IPS-20b (cell line): ENCODE results near the gene ETV1.

Experiments used
- H3K27ac ChIP-seq: one replicate; pipeline ENCODE4 v1.5.1; 2013; ENCODE audit warnings: low read length
- H3K27me3 ChIP-seq: 2 replicates; pipeline ENCODE4 v1.6.1; 2013; ENCODE audit warnings: mild to moderate bottlenecking, low read length, inconsistent platforms; ENCODE audit not compliant: insufficient read depth
- H3K36me3 ChIP-seq: 2 replicates; pipeline ENCODE4 v1.6.1; 2013; ENCODE audit warnings: low read depth, mild to moderate bottlenecking, inconsistent platforms, low read length, moderate library complexity; ENCODE audit not compliant: insufficient read depth
- H3K4me1 ChIP-seq: 2 replicates; pipeline ENCODE4 v1.6.1; 2013; ENCODE audit warnings: mild to moderate bottlenecking, control low read depth, inconsistent platforms, low read length, moderate library complexity; ENCODE audit not compliant: insufficient read depth
- H3K4me3 ChIP-seq: 2 replicates; pipeline ENCODE4 v1.5.1; 2013; ENCODE audit warnings: mild to moderate bottlenecking, low read length, inconsistent platforms
- H3K9ac ChIP-seq: 2 replicates; pipeline ENCODE4 v1.6.1; 2013; ENCODE audit warnings: low read depth, mild to moderate bottlenecking, inconsistent platforms, low read length, moderate library complexity
- H3K9me3 ChIP-seq: 2 replicates; pipeline ENCODE4 v1.6.1; 2013; ENCODE audit warnings: mild to moderate bottlenecking, low read depth, low read length, inconsistent platforms; ENCODE audit not compliant: insufficient read depth

The ETV1 gene

GRCh38 chr7:13901577-13901976 is 87.9 kb downstream of the ETV1 start:
- no peaks in the 10 kb centered on the region for H3K9me3 ChIP-seq
- H3K27ac ChIP-seq: no peak overlapping the region
- H3K4me3 ChIP-seq: no peak overlapping the region
- H3K9ac ChIP-seq: no peak overlapping the region
- peaks cover 73% of the 10 kb centered on the region for H3K36me3 ChIP-seq
- no peaks in the 10 kb centered on the region for H3K27me3 ChIP-seq
- no peaks in the 10 kb centered on the region for H3K4me1 ChIP-seq

GRCh38 chr7:13898957-13899670 is 90.4 kb downstream of the ETV1 start:
- Histone ChIP-seq H3K4me1 (no peaks in the 10 kb centered on the region), H3K9me3 (no peaks in the 10 kb centered on the region), H3K27ac (no peak overlapping the region), H3K27me3 (no peaks in the 10 kb centered on the region), H3K9ac (no peak overlapping the region), H3K36me3 (peaks cover 62% of the 10 kb centered on the region), H3K4me3 (no peak overlapping the region)

- Histone ChIP-seq H3K4me3 (no peak overlapping the region), H3K4me1 (no peaks in the 10 kb centered on the region)
Measured at GRCh38 chr7:13897819-13898218, 91.6 kb downstream of the ETV1 start.

GRCh38 chr7:13894954-13895353 is 94.5 kb downstream of the ETV1 start:
- H3K36me3 ChIP-seq: peaks cover 30% of the 10 kb centered on the region; the same call in 1 of the 2 replicates
- no peak overlapping the region for H3K4me3 ChIP-seq
- no peak overlapping the region for H3K9ac ChIP-seq
- H3K4me1 ChIP-seq: no peaks in the 10 kb centered on the region
- H3K27me3 ChIP-seq: no peaks in the 10 kb centered on the region
- no peak overlapping the region for H3K27ac ChIP-seq
- H3K9me3 ChIP-seq: no peaks in the 10 kb centered on the region

More at GRCh38 chr7:13897819-13898218, 91.6 kb downstream of the ETV1 start:
- Histone ChIP-seq H3K9me3 (no peaks in the 10 kb centered on the region), H3K27me3 (no peaks in the 10 kb centered on the region), H3K36me3 (peaks cover 54% of the 10 kb centered on the region), H3K9ac (no peak overlapping the region), H3K27ac (no peak overlapping the region)

GRCh38 chr7:13894377-13894776 is 95.1 kb downstream of the ETV1 start:
- Histone ChIP-seq H3K27me3 (no peaks in the 10 kb centered on the region), H3K4me1 (no peaks in the 10 kb centered on the region), H3K9ac (no peak overlapping the region), H3K4me3 (no peak overlapping the region), H3K9me3 (no peaks in the 10 kb centered on the region), H3K36me3 (peaks cover 27% of the 10 kb centered on the region; the same call in 1 of the 2 replicates), H3K27ac (no peak overlapping the region)

- no peaks in the 10 kb centered on the region for H3K27me3 ChIP-seq
- peaks cover 8% of the 10 kb centered on the region; the same call in 1 of the 2 replicates for H3K36me3 ChIP-seq
- H3K9ac ChIP-seq: no peak overlapping the region
- no peak overlapping the region for H3K27ac ChIP-seq
- H3K9me3 ChIP-seq: no peaks in the 10 kb centered on the region
- no peak overlapping the region for H3K4me3 ChIP-seq
- H3K4me1 ChIP-seq: no peaks in the 10 kb centered on the region
Measured at GRCh38 chr7:13890793-13891192, 98.7 kb downstream of the ETV1 start.

GRCh38 chr7:13886356-13886755 is 103.1 kb downstream of the ETV1 start:
- Histone ChIP-seq H3K4me1 (no peaks in the 10 kb centered on the region), H3K27ac (no peak overlapping the region), H3K9ac (no peak overlapping the region), H3K4me3 (no peak overlapping the region), H3K9me3 (no peaks in the 10 kb centered on the region), H3K36me3 (no peaks in the 10 kb centered on the region), H3K27me3 (no peaks in the 10 kb centered on the region)

- no peaks in the 10 kb centered on the region for H3K27me3 ChIP-seq
- H3K9ac ChIP-seq: no peak overlapping the region
- no peak overlapping the region for H3K4me3 ChIP-seq
- H3K9me3 ChIP-seq: no peaks in the 10 kb centered on the region
- H3K27ac ChIP-seq: no peak overlapping the region
- H3K36me3 ChIP-seq: no peaks in the 10 kb centered on the region
- H3K4me1 ChIP-seq: no peaks in the 10 kb centered on the region
Measured at GRCh38 chr7:13882051-13882450, 107.4 kb downstream of the ETV1 start.

- Histone ChIP-seq H3K36me3 (no peaks in the 10 kb centered on the region), H3K27me3 (no peaks in the 10 kb centered on the region), H3K4me1 (no peaks in the 10 kb centered on the region), H3K27ac (no peak overlapping the region), H3K9me3 (no peaks in the 10 kb centered on the region), H3K4me3 (no peak overlapping the region), H3K9ac (no peak overlapping the region)
Measured at GRCh38 chr7:13880789-13881188, 108.7 kb downstream of the ETV1 start.

GRCh38 chr7:13879994-13880686 is 109.3 kb downstream of the ETV1 start:
- Histone ChIP-seq H3K9ac (no peak overlapping the region), H3K27ac (no peak overlapping the region), H3K27me3 (no peaks in the 10 kb centered on the region), H3K9me3 (no peaks in the 10 kb centered on the region), H3K4me3 (no peak overlapping the region), H3K4me1 (no peaks in the 10 kb centered on the region), H3K36me3 (no peaks in the 10 kb centered on the region)

GRCh38 chr7:13879143-13879542 is 110.3 kb downstream of the ETV1 start:
- Histone ChIP-seq H3K9me3 (no peaks in the 10 kb centered on the region), H3K9ac (no peak overlapping the region), H3K36me3 (no peaks in the 10 kb centered on the region), H3K4me1 (no peaks in the 10 kb centered on the region), H3K27ac (no peak overlapping the region), H3K27me3 (no peaks in the 10 kb centered on the region), H3K4me3 (no peak overlapping the region)

- no peaks in the 10 kb centered on the region for H3K4me1 ChIP-seq
- no peaks in the 10 kb centered on the region for H3K9me3 ChIP-seq
- no peak overlapping the region for H3K27ac ChIP-seq
- no peaks in the 10 kb centered on the region for H3K36me3 ChIP-seq
- no peaks in the 10 kb centered on the region for H3K27me3 ChIP-seq
- H3K4me3 ChIP-seq: no peak overlapping the region
- no peak overlapping the region for H3K9ac ChIP-seq
Measured at GRCh38 chr7:13878154-13878553, 111.3 kb downstream of the ETV1 start.
